ENCODE results near the gene LRRC38. TPM values are rescaled to one million over a fixed set of nuclear protein-coding genes. Genes with fewer than 3 reads are reported as not detected.

Gene LRRC38
- total and polyA plus RNA-seq, 5 donors = 0.23 to 3.9 (median 0.36) TPM

- ATAC-seq (peak in 1 of 2 donors; percentile 19), DNase-seq (no peak)
- no peaks in the 10 kb centered on the region for H3K4me1 ChIP-seq (ENCODE audit: control insufficient read depth, insufficient read depth, low read length)
- 60% methylated on average over 7 of the region's 7 CpGs for WGBS
- intact Hi-C loops (cut with DNase I) = no loop called here
- no peak overlapping the region for H3K27ac ChIP-seq (ENCODE audit: low read length)
- H3K27me3 ChIP-seq (ENCODE audit: control insufficient read depth, insufficient read depth) = no peaks in the 10 kb centered on the region
- H3K4me3 ChIP-seq (ENCODE audit: low read length) = no peak overlapping the region
- H3K9me3 ChIP-seq (ENCODE audit: control insufficient read depth, low read length) = no peaks in the 10 kb centered on the region
Measured at GRCh38 chr1:13495186-13495585, 18.6 kb downstream of the LRRC38 start.

GRCh38 chr1:13494712-13495111, 19.1 kb downstream of the LRRC38 start:
- Histone ChIP-seq H3K27ac (ENCODE audit: low read length) (no peak overlapping the region), H3K27me3 (ENCODE audit: control insufficient read depth, insufficient read depth) (no peaks in the 10 kb centered on the region), H3K9me3 (ENCODE audit: control insufficient read depth, low read length) (no peaks in the 10 kb centered on the region), H3K4me1 (ENCODE audit: control insufficient read depth, insufficient read depth, low read length) (no peaks in the 10 kb centered on the region), H3K4me3 (ENCODE audit: low read length) (no peak overlapping the region)
- ATAC-seq (peak in 1 of 2 donors; percentile 11), DNase-seq (no peak)
- intact Hi-C loops (cut with DNase I) = no loop called here
- WGBS = 78% methylated on average over 6 of the region's 6 CpGs

GRCh38 chr1:13494025-13494424, 19.8 kb downstream of the LRRC38 start:
- intact Hi-C loops (cut with DNase I) = no loop called here
- ATAC-seq (no peak), DNase-seq (no peak)
- Histone ChIP-seq H3K4me1 (ENCODE audit: control insufficient read depth, insufficient read depth, low read length) (no peaks in the 10 kb centered on the region), H3K27ac (ENCODE audit: low read length) (no peak overlapping the region), H3K4me3 (ENCODE audit: low read length) (no peak overlapping the region), H3K9me3 (ENCODE audit: control insufficient read depth, low read length) (no peaks in the 10 kb centered on the region), H3K27me3 (ENCODE audit: control insufficient read depth, insufficient read depth) (no peaks in the 10 kb centered on the region)
- 81% methylated on average over 5 of the region's 5 CpGs for WGBS

GRCh38 chr1:13492711-13493110, 21.1 kb downstream of the LRRC38 start:
- peak; percentile 34 to 56 for ATAC-seq
- Histone ChIP-seq H3K4me3 (ENCODE audit: low read length) (no peak overlapping the region), H3K4me1 (ENCODE audit: control insufficient read depth, insufficient read depth, low read length) (no peaks in the 10 kb centered on the region), H3K9me3 (ENCODE audit: control insufficient read depth, low read length) (no peaks in the 10 kb centered on the region), H3K27me3 (ENCODE audit: control insufficient read depth, insufficient read depth) (no peaks in the 10 kb centered on the region), H3K27ac (ENCODE audit: low read length) (no peak overlapping the region)
- WGBS = 26% methylated on average over 12 of the region's 12 CpGs
- DNase-seq = no peak
- intact Hi-C loops (cut with DNase I) = no loop called here

- ATAC-seq = no peak
- H3K9me3 ChIP-seq (ENCODE audit: control insufficient read depth, low read length) = no peaks in the 10 kb centered on the region
- H3K27me3 ChIP-seq (ENCODE audit: control insufficient read depth, insufficient read depth) = no peaks in the 10 kb centered on the region
- H3K4me3 ChIP-seq (ENCODE audit: low read length) = no peak overlapping the region
- WGBS = 77% methylated on average over 3 of the region's 3 CpGs
- no peak for DNase-seq
- intact Hi-C loops (cut with DNase I) = no loop called here
- no peak overlapping the region for H3K27ac ChIP-seq (ENCODE audit: low read length)
- H3K4me1 ChIP-seq (ENCODE audit: control insufficient read depth, insufficient read depth, low read length) = no peaks in the 10 kb centered on the region
Measured at GRCh38 chr1:13487957-13488356, 25.8 kb downstream of the LRRC38 start.

- intact Hi-C loops (cut with DNase I) = no loop called here
- DNase-seq (peak; percentile 62 to 87 (median 79)), ATAC-seq (peak; percentile 89 to 92)
- H3K4me1 ChIP-seq (ENCODE audit: control insufficient read depth, insufficient read depth, low read length) = no peaks in the 10 kb centered on the region
- H3K9me3 ChIP-seq (ENCODE audit: control insufficient read depth, low read length) = no peaks in the 10 kb centered on the region
- no peak overlapping the region for H3K4me3 ChIP-seq (ENCODE audit: low read length)
- H3K27me3 ChIP-seq (ENCODE audit: control insufficient read depth, insufficient read depth) = no peaks in the 10 kb centered on the region
- H3K27ac ChIP-seq (ENCODE audit: low read length) = peak overlapping the region; percentile 16
- WGBS = 48% methylated on average over 17 of the region's 17 CpGs
Measured at GRCh38 chr1:13487143-13487868, 26.5 kb downstream of the LRRC38 start.

GRCh38 chr1:13483946-13484345, 29.9 kb downstream of the LRRC38 start:
- Histone ChIP-seq H3K27ac (ENCODE audit: low read length) (no peak overlapping the region), H3K4me1 (ENCODE audit: control insufficient read depth, insufficient read depth, low read length) (no peaks in the 10 kb centered on the region), H3K9me3 (ENCODE audit: control insufficient read depth, low read length) (no peaks in the 10 kb centered on the region), H3K4me3 (ENCODE audit: low read length) (no peak overlapping the region), H3K27me3 (ENCODE audit: control insufficient read depth, insufficient read depth) (no peaks in the 10 kb centered on the region)
- DNase-seq (no peak), ATAC-seq (no peak)
- intact Hi-C loops (cut with DNase I) = no loop called here
- 86% methylated on average over 12 of the region's 12 CpGs for WGBS

GRCh38 chr1:13482600-13482999, 31.2 kb downstream of the LRRC38 start:
- Histone ChIP-seq H3K27me3 (ENCODE audit: control insufficient read depth, insufficient read depth) (no peaks in the 10 kb centered on the region), H3K9me3 (ENCODE audit: control insufficient read depth, low read length) (no peaks in the 10 kb centered on the region), H3K27ac (ENCODE audit: low read length) (no peak overlapping the region), H3K4me1 (ENCODE audit: control insufficient read depth, insufficient read depth, low read length) (no peaks in the 10 kb centered on the region), H3K4me3 (ENCODE audit: low read length) (no peak overlapping the region)
- ATAC-seq (no peak), DNase-seq (no peak)
- WGBS = 62% methylated on average over 4 of the region's 4 CpGs
- intact Hi-C loops (cut with DNase I) = no loop called here

GRCh38 chr1:13479171-13479856, 34.5 kb downstream of the LRRC38 start:
- whole genome bisulfite sequencing = 66% methylated on average over 11 of the region's 11 CpGs
- no peaks in the 10 kb centered on the region for H3K9me3 ChIP-seq (ENCODE audit: control insufficient read depth, low read length)
- ATAC-seq (no peak), DNase-seq (no peak)
- no peak overlapping the region for H3K4me3 ChIP-seq (ENCODE audit: low read length)
- H3K27me3 ChIP-seq (ENCODE audit: control insufficient read depth, insufficient read depth) = no peaks in the 10 kb centered on the region
- H3K27ac ChIP-seq (ENCODE audit: low read length) = no peak overlapping the region
- intact Hi-C loops (cut with DNase I) = no loop called here
- no peaks in the 10 kb centered on the region for H3K4me1 ChIP-seq (ENCODE audit: control insufficient read depth, insufficient read depth, low read length)

- H3K27me3 ChIP-seq (ENCODE audit: control insufficient read depth, insufficient read depth) = no peaks in the 10 kb centered on the region
- intact Hi-C loops (cut with DNase I) = no loop called here
- WGBS = 65% methylated on average over 2 of the region's 2 CpGs
- no peaks in the 10 kb centered on the region for H3K9me3 ChIP-seq (ENCODE audit: control insufficient read depth, low read length)
- H3K4me3 ChIP-seq (ENCODE audit: low read length) = no peak overlapping the region
- H3K27ac ChIP-seq (ENCODE audit: low read length) = no peak overlapping the region
- DNase-seq (no peak), ATAC-seq (no peak)
- no peaks in the 10 kb centered on the region for H3K4me1 ChIP-seq (ENCODE audit: control insufficient read depth, insufficient read depth, low read length)
Measured at GRCh38 chr1:13478692-13479091, 35.1 kb downstream of the LRRC38 start.

GRCh38 chr1:13469343-13469742, 44.5 kb downstream of the LRRC38 start:
- H3K27ac ChIP-seq (ENCODE audit: low read length) = no peak overlapping the region
- DNase-seq (no peak), ATAC-seq (peak; percentile 31 to 35)
- intact Hi-C loops (cut with DNase I) = no loop called here
- H3K4me1 ChIP-seq (ENCODE audit: control insufficient read depth, insufficient read depth, low read length) = no peaks in the 10 kb centered on the region
- WGBS = 32% methylated on average over 5 of the region's 5 CpGs
- H3K9me3 ChIP-seq (ENCODE audit: control insufficient read depth, low read length) = no peaks in the 10 kb centered on the region
- no peaks in the 10 kb centered on the region for H3K27me3 ChIP-seq (ENCODE audit: control insufficient read depth, insufficient read depth)
- H3K4me3 ChIP-seq (ENCODE audit: low read length) = no peak overlapping the region
